ENCODE results near the gene OR9A4. TPM values are rescaled to one million over a fixed set of nuclear protein-coding genes. Genes with fewer than 3 reads are reported as not detected.
"Not testable (repeated sequence)": the region's sequence is repeated elsewhere in the genome, so short reads cannot be mapped to it uniquely, and the experiment has no call there.

OR9A4 gene
- total RNA-seq, 2 experiments from 2014 or later: 0.06 TPM; not detected in 1

DNA sequence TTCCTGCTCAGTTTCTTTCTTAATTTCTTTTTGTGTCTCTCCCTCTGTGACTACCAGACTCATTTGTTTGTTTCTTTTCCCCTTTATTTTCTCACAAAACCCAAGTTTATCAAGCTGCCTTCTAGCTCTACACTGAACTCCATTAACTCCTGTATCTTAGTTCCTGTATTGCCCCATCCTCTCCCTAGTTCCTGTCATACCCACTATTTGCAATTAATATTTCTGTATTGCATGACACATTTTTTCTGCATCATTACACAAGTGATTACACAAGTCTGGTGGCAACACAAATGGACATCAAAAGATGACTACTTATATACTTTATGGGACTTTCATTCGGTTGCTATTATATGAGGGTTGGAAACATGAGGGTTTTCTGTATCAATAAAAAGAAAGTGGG, 26.9 kb upstream of the OR9A4 start:
- POLR2A ChIA-PET: interaction anchor here (0.7 kb wide), 1 partner anchor 1040 kb away, joined by 3 read pairs; no protein-coding TSS in a partner anchor
- Histone ChIP-seq H3K9me2 (ENCODE audit: insufficient read depth, low read length) (no peaks in the 10 kb centered on the region), H4K20me1 (ENCODE audit: insufficient read depth, low read length) (no peaks in the 10 kb centered on the region), H3K36me3 (ENCODE audit: insufficient read depth, low read length) (no peaks in the 10 kb centered on the region), H3K4me3 (ENCODE audit: low read depth, low read length, poor library complexity, severe bottlenecking) (no peak overlapping the region), H3K4me1 (ENCODE audit: insufficient read depth, low read length, poor library complexity, severe bottlenecking) (no peaks in the 10 kb centered on the region), H3K27ac (ENCODE audit: low read depth, low read length, poor library complexity, severe bottlenecking) (no peak overlapping the region), H3K79me2 (ENCODE audit: insufficient read depth, low read depth, low read length) (no peaks in the 10 kb centered on the region), H3K4me2 (ENCODE audit: low read length) (no peak overlapping the region), H3K9me3 (ENCODE audit: low read length) (no peaks in the 10 kb centered on the region), H2AFZ (ENCODE audit: low read length) (no peak overlapping the region)
- intact Hi-C loops (cut with micrococcal nuclease; ENCODE audit: unreplicated experiment): no loop called here
- TF ChIP-seq EZH2phosphoT487 (IDR thresholded peaks at IDR 0.05; ENCODE audit: borderline replicate concordance, low read depth, low read length): no peak
- TF ChIP-seq, protein P1, sequence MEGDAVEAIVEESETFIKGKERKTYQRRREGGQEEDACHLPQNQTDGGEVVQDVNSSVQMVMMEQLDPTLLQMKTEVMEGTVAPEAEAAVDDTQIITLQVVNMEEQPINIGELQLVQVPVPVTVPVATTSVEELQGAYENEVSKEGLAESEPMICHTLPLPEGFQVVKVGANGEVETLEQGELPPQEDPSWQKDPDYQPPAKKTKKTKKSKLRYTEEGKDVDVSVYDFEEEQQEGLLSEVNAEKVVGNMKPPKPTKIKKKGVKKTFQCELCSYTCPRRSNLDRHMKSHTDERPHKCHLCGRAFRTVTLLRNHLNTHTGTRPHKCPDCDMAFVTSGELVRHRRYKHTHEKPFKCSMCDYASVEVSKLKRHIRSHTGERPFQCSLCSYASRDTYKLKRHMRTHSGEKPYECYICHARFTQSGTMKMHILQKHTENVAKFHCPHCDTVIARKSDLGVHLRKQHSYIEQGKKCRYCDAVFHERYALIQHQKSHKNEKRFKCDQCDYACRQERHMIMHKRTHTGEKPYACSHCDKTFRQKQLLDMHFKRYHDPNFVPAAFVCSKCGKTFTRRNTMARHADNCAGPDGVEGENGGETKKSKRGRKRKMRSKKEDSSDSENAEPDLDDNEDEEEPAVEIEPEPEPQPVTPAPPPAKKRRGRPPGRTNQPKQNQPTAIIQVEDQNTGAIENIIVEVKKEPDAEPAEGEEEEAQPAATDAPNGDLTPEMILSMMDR (conservative IDR thresholded peaks at IDR 0.05; ENCODE audit: low read length): no peak
- no peak for DNase-seq (ENCODE audit: low spot score)
- BruUV-seq (replicated peaks): no TSS peak
- CTCF ChIA-PET (ENCODE audit: unreplicated experiment): no interaction called here

DNA sequence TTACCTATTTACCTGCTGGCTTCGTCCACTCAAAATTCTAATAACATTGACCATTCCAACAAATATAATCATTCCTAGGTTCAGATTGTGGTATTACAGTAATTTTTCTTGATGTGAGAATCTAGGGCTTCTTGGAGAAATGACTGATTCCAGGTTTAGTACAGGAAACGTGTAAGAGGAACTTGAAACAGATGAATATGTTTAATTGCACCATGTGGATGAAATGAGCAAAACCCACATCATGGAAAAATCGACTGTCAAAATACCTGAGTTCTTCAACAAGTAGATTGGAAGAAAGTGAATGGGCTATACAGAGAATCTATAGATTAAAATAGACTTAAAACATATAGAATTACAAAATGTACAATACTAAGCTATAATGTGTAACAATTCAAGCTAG, 24.9 kb upstream of the OR9A4 start:
- Histone ChIP-seq H3K9me2 (ENCODE audit: insufficient read depth, low read length) (no peaks in the 10 kb centered on the region), H3K4me1 (ENCODE audit: insufficient read depth, low read length, poor library complexity, severe bottlenecking) (no peaks in the 10 kb centered on the region), H2AFZ (ENCODE audit: low read length) (no peak overlapping the region), H4K20me1 (ENCODE audit: insufficient read depth, low read length) (no peaks in the 10 kb centered on the region), H3K4me2 (ENCODE audit: low read length) (no peak overlapping the region), H3K79me2 (ENCODE audit: insufficient read depth, low read depth, low read length) (no peaks in the 10 kb centered on the region), H3K36me3 (ENCODE audit: insufficient read depth, low read length) (no peaks in the 10 kb centered on the region), H3K27ac (ENCODE audit: low read depth, low read length, poor library complexity, severe bottlenecking) (no peak overlapping the region), H3K4me3 (ENCODE audit: low read depth, low read length, poor library complexity, severe bottlenecking) (no peak overlapping the region), H3K9me3 (ENCODE audit: low read length) (no peaks in the 10 kb centered on the region)
- BruUV-seq (replicated peaks): no TSS peak
- no peak for TF ChIP-seq EZH2phosphoT487 (IDR thresholded peaks at IDR 0.05; ENCODE audit: borderline replicate concordance, low read depth, low read length)
- TF ChIP-seq, protein P1 (conservative IDR thresholded peaks at IDR 0.05; ENCODE audit: low read length): no peak
- CTCF ChIA-PET (ENCODE audit: unreplicated experiment): no interaction called here
- intact Hi-C loops (cut with micrococcal nuclease; ENCODE audit: unreplicated experiment): no loop called here
- no peak for DNase-seq (ENCODE audit: low spot score)
- POLR2A ChIA-PET: no interaction called here

DNA sequence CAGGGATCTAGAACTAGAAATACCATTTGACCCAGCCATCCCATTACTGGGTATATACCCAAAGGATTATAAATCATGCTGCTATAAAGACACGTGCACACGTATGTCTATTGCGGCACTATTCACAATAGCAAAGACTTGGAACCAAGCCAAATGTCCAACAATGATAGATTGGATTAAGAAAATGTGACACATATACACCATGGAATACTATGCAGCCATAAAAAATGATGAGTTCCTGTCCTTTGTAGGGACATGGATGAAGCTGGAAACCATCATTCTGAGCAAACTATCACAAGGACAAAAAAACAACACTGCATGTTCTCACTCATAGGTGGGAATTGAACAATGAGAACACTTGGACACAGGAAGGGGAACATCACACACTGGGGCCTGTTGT, 16.8 kb upstream of the OR9A4 start:
- H3K9me3 ChIP-seq (ENCODE audit: low read length); H3K4me1 ChIP-seq (ENCODE audit: insufficient read depth, low read length, poor library complexity, severe bottlenecking); intact Hi-C loops (cut with micrococcal nuclease; ENCODE audit: unreplicated experiment); H3K27ac ChIP-seq (ENCODE audit: low read depth, low read length, poor library complexity, severe bottlenecking); H3K4me2 ChIP-seq (ENCODE audit: low read length); H3K36me3 ChIP-seq (ENCODE audit: insufficient read depth, low read length); H3K9me2 ChIP-seq (ENCODE audit: insufficient read depth, low read length); H3K4me3 ChIP-seq (ENCODE audit: low read depth, low read length, poor library complexity, severe bottlenecking); DNase-seq (ENCODE audit: low spot score); POLR2A ChIA-PET; H4K20me1 ChIP-seq (ENCODE audit: insufficient read depth, low read length); CTCF ChIA-PET (ENCODE audit: unreplicated experiment); BruUV-seq (replicated peaks); H3K79me2 ChIP-seq (ENCODE audit: insufficient read depth, low read depth, low read length); H2AFZ ChIP-seq (ENCODE audit: low read length): not testable (repeated sequence)

Measured in OCI-LY7 (cell line).